GM20000 (cell line): ENCODE measurements around the gene ZNF521.

Experiments
- DNase-seq: peaks from one replicate; pipeline ENCODE4 v3.0.0; 2012; ENCODE audit warnings: low spot score
- CTCF ChIP-seq: IDR thresholded peaks from 2 replicates; pipeline ENCODE4 v1.5.1; 2012; ENCODE audit warnings: mild to moderate bottlenecking, control low read depth; ENCODE audit errors: extremely low read depth, missing control alignments

ZNF521 gene

DNA sequence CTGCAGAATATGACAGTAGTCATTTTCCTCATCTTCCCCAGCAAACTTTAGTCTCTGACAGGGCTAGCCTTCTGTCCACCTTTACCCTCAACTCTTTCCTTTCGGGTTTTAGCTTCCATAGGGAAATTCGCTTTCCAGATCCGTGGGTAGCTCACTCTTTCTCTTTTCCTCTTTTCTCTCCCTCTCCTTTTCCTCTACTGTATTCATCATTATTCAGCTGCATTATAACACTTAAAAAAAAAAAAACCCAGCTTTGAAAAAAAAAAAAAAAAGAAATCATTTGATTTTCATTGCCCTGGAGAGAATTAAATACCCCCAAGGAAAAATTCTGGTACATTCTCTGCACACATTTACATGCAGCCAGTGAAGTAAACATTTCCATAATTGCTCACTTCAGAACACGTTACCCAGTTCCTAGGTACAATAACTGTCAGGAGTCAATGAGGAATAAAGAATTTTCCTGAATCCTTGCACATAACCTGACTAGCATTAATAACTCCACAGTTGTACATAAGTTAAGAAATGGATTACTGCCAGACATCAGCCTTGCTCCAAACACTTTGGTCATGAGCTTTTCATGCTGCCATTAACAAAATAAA lies 63.5 kb downstream of the ZNF521 start:
- DNase-seq: no peak
- TF ChIP-seq CTCF: no peak

- no peak for TF ChIP-seq CTCF
- DNase-seq: no peak
These were observed 64.9 kb downstream of the ZNF521 start for GRCh38 chr18:25287106-25287505.

- DNase-seq: no peak
- no peak for TF ChIP-seq CTCF
These were observed 67.0 kb downstream of the ZNF521 start for GRCh38 chr18:25284861-25285550.

DNA sequence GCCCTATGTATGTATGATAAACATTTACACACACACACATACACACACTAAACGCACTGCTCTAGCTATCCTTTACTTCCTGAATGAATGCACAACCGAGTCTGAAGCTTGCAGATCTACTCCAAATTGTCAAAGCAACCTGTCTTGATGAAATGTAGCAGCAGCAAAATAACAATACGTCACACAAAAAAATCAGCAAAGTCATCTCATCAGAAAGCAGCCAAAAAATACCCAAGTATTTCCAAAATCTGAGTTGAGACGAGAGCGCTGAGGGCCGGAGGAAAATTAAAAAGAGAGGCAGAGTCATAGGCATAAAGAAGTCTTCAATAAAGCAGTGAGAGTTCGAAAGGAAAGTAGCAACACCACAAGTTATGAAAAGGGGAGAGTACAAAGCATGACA lies 67.7 kb downstream of the ZNF521 start:
- no peak for DNase-seq

GRCh38 chr18:25283781-25284180 lies 68.2 kb downstream of the ZNF521 start:
- TF ChIP-seq CTCF: no peak
- no peak for DNase-seq

More for the DNA sequence above, 67.7 kb downstream of the ZNF521 start:
- TF ChIP-seq CTCF: no peak

DNA sequence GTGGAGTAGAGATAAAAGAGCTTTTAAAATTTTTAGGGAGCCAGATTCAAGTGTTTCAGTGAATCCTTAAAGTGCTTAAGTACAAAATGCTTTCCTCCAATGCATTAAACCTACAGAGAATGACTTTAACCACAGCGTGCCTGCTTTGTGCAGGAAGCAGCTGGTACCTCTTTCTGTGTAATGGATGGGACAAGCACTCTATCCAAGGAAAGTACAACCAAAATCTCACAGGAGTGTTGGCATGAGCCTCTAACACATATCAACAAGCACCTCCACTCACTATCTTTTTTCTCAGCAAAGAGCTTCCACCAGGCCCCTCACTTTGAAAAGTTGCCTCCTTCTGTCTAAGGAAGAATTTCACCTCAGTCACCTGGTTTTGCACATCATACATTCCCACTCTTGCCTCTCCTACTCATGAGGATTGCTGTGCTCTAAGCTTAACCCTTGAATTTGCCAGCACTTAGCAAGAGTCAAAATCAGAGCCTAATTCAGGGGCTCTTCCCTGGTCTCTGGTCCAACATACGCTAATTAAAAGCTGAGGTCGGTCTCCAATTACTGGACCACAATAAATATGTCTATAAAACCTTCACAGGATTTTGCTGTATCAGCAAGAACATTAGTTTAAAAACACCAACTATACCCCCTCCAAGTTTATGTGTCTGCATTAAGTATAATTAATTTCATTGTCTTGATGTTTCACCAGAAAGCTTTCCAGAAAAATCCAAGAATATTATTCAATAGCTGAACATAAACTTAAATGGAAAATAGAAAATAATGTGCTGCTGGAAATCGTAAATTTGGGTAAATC lies 68.9 kb downstream of the ZNF521 start:
- TF ChIP-seq CTCF: no peak
- DNase-seq: no peak

GRCh38 chr18:25282282-25282681 lies 69.7 kb downstream of the ZNF521 start:
- no peak for TF ChIP-seq CTCF
- no peak for DNase-seq
